Measurements from ENCODE around the gene MYRIP.
"Not testable (repeated sequence)": the region's sequence is repeated elsewhere in the genome, so short reads cannot be mapped to it uniquely, and the experiment has no call there.

The MYRIP gene

DNA sequence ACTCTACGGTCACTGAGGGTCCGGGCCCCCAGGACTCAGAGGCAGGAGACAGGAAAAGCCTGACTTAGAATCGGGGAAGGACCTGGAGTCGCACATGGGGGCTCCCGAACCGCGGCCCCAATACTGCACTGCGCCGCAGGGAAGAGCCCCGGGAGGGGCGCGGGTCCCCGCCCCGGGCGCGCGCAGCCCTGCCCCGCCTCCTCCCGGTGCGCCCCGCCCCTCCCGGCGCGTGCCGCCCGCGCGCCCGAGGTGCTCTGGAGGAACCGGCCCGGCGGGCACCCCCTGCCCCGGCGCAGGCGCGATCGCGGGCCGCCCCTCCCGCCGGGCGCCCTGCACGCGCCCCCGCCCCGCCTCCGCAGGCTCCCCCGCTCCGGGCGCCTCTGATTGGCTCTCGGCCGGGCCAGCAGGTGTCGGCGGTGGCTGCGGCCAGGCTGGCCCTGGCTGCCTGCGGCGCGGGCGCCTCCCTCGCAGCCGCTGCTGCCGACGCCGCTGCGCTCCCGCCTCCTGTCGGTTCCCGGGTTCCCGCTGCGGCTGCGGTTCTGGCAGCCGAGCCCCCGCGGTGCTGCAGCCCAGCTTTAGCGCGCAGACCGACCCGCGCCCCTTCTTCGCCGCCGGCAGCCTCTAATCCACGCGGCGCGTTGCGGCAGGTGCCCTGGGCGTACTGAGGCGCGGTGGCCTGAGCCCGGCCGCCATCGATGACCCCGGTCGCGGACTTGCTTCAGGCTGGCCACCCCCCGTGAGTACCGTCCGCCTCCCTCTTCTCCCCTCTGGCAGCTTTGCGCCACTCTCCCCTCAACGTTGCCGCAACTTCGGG is at the start of gene MYRIP:
Gene MYRIP, plus strand, starts transcription at position 429 of the 814 bp plus-strand sequence. CDS start 91,208 bp downstream, outside the sequence.
- DNase-seq (ENCODE audit: low spot score), result no peak

DNA sequence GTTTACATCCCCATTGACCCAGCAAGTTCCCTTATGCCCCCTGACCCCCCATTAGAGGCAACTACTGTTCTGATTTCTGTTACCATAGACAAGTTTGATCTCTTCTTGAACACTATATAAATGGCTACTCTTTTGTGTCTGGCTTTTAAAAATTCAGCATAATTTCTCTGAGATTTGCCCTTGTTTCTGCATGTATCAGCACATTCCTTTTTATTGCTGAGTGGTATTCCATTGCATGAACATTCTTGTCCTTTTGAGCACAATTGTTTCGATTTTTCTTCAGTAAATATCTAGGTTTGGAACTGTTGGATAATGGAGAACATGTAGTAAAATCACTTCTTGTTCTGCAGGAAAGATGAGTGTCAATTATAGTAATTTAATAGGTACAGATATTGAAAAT is 49.1 kb upstream of the MYRIP start:
- DNase-seq (ENCODE audit: low spot score), result no peak

DNA sequence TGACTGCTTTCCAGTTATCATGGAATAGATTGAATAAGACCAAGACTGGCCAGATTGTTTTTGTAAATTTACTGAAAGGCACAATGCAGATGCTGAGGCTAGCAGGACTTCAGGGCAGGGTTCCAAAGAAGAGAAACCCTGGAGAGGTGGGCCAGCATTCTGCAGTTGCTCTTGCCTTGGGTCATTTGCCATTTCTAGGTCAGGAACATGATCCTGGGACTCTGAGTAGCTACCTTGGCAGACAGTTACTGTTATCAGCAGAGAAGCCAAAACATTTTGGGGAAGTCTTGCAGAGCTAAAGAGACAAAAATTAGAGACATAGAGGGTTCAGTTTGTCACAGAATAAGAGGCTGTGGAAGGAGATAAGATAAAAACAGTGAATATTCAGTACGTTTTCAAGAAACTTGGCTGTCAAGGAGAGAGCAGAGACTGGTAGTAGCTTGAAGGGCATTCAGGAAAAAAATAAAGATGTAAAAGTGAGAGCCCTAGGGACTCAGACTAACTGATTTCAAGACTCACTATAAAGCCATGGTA is 46.8 kb upstream of the MYRIP start:
- no peak for DNase-seq (ENCODE audit: low spot score)

DNA sequence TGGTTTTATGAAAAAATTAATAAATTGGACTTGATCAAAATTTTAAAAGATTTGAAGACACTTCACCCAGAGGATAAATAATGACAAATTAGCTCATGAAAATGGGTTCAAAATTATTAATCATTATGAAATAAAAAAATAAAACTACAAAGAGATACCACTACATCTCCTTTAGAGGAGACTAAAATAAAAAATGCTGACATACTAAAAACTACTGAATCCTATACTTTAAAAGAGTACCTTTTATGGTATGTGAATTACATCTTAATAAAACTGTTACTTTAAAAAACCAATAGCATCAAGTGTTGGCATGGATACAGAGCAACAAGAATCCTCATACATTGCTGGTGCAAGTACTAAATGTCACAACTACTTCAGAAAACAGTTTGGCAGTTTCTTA is 46.0 kb upstream of the MYRIP start:
- no peak for DNase-seq (ENCODE audit: low spot score)

DNA sequence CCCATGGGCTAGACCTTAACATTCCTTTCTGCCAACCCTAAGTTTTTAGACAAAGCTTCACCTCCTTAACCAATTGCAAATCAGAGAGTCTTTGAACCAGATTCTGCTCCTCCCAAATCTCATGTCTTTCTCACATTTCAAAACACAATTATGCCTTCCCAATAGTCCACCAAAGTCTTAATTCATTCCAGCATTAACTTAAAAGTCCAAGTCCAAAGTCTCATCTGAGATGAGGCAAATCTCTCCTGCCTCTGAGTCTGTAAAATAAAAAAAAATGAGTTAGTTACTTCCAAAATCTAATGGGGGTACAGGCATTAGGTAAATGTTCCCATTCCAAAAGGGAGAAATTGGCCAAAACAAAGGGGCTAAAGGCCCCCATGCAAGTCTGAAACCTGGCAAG is 43.8 kb upstream of the MYRIP start:
- DNase-seq (ENCODE audit: low spot score), result no peak

DNA sequence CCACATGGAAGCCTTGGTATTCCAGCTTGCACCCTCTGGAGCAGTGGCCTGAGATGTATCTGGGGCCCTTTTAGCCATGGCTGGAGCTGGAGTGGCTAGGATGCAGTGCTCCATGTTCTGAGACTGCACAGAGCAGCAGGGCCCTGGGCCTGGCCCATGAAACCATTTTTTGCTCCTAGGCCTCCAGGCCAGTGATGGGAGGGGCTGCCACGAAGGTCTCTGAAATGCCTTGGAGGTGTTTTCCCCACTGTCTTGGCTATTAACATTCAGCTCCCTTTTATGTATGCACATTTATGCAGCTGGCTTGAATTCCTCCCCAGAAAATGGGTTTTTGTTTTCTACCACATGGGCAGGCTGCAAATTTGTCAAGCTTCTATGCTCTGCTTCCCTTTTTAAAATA is 43.0 kb upstream of the MYRIP start:
- DNase-seq (ENCODE audit: low spot score), result no peak

DNA sequence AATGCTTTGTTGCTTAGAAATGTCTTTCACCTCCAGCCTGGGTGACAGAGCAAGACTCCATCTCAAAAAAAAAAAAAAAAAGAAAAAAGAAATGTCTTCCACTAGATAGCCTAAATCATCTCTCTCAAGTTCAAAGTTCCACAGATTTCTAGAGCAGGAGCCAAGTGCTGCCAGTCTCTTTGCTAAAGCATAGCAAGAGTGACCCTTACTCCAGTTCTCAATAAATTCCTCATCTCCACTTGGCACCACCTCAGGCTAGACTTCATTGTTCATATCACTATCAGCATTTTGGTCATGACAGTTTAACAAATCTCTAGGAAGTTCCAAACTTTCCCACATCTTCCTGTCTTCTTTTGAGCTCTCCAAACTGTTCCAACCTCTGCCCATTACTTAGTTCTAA is 42.5 kb upstream of the MYRIP start:
- DNase-seq (ENCODE audit: low spot score), result not testable (repeated sequence)

DNA sequence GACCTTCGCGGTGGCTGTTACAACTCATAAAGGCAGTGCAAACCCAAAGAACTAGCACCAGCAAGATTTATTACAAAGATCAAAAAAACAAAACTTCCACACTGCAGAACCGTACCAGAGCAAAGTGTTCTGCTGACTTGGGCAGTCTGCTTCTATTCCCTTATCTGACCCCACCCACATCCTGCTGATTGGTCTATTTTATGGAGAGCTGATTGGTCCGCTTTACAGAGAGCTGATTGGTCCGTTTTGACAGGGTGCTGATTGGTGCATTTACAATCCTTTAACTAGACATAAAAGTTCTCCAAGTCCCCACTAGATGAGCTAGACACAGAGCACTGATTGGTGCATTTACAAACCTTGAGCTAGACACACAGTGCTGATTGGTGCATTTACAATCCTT is 31.2 kb upstream of the MYRIP start:
- not testable (repeated sequence) for DNase-seq (ENCODE audit: low spot score)

DNA sequence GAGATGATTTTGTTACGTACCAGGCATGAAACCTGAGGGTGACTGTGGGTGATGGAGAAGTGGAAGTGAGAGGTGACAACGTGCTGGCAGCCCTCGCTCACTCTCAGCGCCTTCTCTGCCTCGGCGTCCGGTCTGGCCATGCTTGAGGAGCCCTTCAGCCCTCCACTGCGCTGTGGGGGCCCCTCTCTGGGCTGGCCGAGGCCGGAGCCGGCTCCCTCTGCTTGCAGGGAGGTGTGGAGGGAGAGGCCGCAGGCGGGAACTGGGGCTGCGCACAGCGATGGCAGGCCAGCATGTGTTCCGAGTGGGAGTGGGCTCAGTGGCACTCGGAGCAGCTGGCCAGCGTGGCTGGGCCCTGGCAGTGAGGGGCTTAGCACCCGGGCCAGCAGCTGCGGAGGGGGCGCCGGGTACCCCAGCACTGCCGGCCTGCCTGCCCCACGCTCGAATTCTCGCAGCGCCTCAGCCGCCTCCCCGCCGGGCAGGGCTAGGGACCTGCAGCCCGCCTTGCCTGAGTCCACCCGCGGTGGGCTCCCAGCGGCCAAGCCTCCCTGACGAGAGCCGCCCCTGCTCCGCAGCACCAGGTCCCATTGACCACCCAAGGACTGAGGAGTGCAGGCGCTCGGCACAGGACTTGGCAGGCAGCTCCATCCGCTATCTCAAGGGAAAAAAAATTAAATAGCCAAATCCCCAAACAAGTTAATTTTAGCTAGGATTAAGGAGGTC is 29.7 kb upstream of the MYRIP start:
- no peak for DNase-seq (ENCODE audit: low spot score)

DNA sequence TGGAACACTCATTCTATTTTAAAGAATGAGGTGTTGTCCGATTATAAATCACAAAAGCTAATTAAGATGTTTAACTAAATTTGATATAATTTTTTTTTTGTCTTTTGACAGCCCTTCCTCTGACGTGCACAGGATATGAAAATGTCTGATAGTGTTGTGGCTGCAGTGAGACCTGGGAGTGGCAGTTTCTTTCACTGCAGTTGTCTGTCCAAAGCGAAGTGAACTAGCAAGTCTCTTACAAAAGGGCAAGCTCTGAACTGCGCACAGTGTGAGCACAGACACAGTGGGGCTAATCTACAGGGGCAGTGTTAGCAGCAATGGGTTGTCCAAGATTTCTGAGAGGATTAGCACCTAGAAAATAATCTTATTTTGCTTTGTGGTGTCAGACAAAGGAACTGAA is 29.1 kb upstream of the MYRIP start:
- DNase-seq (ENCODE audit: low spot score), result no peak

DNA sequence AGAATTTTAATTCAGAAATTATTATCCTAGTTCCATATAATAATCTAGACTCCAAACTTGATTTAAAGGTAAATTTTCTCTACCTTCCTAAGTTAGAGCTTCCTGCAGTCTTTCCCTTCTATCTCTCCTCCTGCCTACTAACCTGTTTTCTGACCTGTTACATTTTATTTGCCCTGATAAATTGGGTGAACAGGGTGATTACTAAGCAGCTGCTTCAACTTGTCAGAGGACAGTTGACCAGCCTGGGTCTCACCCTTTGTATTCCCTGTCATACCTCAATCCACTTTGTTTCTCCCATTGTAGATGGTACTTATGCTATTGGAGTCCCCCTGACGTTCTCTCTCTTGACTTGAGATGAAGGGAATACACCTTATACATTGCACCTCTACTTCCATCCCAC is 28.4 kb upstream of the MYRIP start:
- DNase-seq (ENCODE audit: low spot score), result no peak

DNA sequence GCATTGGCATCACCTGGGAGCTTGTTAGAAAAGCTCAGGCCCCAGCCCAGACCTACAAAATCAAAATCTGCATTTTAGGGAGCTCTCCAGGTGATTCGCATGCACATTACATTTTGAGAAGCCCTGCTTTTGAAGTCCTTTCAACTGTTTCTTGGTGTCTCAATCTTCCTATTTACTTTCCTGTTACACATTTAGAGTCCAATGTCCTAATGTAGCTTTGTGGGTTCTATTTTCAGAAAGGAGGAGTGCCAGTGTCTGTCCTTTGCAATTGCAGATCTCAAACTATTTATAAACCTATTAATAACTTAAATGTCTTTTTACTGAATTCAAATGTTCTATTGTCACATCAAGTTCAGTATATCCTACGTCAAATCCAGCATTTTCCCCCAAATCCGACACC is 27.8 kb upstream of the MYRIP start:
- DNase-seq (ENCODE audit: low spot score), result no peak

DNA sequence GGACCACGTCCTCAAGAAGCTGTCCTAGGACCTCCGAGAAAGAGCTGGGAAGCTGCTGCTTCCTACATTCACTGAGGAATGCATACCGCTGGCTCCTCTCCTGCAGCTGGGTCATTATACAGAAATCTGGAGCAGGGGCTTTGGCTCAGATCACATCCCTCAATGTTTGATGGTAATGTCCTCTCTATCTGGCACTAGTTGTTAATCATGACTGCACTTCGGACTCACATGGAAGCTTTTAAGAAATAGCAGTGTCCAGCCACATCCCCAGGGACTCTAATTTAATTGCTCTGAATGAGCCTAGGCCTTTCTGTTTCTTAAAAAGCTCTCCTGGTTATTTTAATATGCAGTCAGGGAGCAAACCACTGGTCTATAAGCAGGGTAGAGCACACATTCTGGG is 25.7 kb upstream of the MYRIP start:
- DNase-seq (ENCODE audit: low spot score), result no peak

DNA sequence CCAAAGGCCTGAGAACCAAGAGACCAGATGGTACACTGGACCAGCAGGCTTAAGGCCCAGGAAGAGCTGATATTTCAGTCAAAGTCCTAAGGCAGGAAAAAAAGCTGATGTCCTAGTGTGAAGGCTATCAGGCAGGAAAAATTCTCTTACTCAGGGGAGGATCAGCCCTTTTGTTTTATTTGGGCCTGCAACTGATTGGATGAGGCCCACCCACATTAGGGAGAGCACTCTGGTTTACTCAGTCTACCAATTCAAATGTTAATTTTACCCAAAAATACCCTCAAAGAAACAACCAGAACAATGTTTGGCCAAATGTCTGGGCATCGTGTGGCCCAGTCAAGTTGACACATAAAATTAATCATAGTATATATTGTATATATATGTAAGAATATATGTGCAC is 24.5 kb upstream of the MYRIP start:
- DNase-seq (ENCODE audit: low spot score), result no peak

DNA sequence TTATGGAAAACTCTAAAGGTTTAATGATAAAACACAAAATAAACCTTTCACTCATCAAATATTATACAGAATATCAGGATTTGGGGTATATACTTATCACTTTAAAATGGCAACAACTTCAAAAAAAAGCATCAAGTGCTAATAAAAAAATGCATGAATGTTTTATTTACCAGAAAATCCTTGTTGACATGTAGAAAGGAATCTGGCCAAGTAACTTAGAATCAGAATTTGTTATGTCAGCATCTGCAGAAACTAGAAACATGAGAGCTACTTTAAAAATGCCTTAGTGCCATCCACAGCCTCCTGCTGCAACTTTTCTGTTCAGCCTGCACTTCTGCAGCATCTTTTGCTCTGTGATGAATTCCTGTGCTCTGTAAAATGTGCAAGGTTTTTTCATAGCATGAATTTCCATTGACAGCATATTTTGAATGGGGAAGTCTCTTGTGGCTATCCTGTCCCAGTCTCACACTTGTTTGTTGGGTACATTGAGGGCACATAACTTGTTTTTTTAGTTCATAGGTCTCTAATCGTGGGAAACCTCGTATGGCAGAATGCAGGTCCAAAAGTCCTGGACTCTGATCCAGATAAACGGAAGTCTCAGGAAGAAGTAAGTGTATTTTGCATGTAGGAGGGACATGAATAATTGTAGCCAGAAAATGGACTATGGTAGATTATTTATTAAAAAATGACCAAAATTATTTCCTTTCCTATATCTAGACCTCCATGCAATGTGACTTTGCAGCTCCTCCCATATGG is 21.1 kb upstream of the MYRIP start:
- DNase-seq (ENCODE audit: low spot score), result no peak

DNA sequence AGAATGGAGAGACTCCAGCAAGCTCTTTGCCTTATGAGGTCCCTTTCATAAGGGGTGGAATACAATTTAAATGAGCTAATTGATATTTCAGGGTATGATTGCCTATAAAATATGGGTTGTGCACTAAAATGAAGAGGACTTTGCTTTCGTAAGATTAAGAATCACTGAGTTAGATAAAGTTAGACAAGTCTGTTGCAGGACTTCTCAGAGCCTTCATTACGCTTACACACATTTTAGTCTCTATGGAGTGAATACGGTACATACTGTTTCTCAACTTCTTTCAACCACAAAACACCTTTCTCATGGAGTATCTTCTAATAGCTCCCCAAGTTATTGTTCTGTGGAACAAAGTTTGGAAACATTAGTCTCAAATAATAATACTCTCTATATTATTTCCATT is 17.8 kb upstream of the MYRIP start:
- no peak for DNase-seq (ENCODE audit: low spot score)

DNA sequence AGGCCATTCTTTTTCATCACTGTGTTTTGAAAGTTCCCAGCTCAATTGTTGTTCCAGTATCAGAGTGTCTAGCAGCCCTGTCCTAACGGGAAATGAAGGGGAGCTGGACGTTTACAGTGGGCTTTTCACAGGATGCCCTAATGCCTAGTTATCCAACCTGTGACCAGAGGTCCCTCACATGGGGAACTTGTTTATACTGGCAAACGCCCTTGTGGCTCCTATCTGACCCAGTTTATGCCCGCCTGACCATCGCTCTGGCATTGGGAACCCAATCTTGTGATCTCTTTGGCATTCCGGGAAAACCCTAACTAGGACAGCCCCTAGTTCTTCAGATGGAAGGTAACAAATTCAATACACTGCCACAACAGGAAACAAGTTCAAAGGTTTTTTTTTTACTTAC is 14.5 kb upstream of the MYRIP start:
- DNase-seq (ENCODE audit: low spot score), result no peak

DNA sequence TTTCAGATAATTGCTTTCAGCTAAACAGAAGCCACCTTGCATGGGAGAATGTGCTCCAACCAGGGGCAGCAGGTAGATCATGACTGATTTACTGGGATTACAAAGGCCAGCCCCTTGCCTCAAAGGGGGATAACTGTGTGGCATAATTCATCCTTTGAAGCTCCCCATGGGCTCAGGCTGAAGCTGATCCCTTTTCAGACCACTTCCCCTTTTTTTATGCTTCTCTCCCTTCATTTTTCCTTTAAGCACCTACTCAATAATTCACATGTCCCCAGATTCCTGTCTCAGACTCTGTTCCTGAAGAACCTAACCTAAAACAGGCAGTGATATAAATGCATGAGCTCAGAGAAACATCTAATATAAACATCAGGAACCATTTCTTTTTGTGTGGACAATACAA is 8.2 kb upstream of the MYRIP start:
- DNase-seq (ENCODE audit: low spot score), result no peak

DNA sequence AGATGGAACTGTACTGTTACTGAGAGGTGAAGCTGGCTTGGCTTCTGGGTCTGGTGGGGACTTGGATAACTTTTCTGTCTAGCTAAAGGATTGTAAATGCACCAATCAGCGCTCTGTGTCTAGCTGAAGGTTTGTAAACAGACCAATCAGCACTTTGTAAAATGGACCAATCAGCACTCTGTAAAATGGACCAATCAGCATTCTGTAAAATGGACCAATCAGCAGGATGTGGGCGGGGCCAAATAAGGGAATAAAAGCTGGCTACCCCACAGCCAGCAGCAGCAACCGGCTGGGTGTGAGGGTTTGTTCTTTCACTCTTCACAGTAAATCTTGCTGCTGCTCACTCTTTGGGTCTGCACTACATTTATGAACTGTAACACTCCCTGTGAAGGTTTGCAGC is 6.9 kb upstream of the MYRIP start:
- DNase-seq (ENCODE audit: low spot score), result not testable (repeated sequence)

DNA sequence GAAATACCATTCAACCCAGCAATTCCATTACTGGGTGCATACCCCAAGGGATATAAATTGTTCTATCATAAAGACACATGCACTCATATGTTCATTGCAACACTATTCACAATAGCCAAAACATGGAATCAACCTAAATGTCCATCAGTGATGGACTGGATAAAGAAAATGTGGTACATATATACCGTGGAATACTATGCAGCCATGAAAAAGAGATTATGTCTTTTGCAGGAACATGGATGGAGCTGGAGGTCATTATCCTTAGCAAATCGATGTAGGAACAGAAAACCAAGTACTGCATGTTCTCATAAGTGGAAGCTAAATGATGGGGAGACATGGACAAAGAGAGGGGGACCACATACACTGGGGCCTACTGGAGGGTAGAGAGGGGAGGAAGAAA is 5.5 kb upstream of the MYRIP start:
- DNase-seq (ENCODE audit: low spot score), result no peak

DNA sequence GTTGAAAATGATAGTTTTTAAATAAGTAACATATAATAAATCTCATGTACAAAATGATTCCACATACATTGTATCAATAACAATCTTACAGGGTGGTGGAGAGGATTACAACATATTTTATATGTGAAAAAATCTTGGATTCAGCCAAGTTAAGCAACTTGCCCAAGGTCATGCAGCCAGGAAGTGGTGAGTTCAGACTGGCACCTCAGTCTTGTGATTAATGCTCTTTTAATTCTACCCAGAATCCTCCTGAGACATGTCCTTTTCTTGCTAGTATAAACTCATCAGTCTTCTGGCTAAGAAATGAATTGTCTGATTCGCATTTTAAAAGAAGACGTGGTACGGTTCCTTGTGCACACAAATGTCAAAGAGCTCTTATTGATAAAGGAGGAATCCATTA is 4.5 kb upstream of the MYRIP start:
- no peak for DNase-seq (ENCODE audit: low spot score)

DNA sequence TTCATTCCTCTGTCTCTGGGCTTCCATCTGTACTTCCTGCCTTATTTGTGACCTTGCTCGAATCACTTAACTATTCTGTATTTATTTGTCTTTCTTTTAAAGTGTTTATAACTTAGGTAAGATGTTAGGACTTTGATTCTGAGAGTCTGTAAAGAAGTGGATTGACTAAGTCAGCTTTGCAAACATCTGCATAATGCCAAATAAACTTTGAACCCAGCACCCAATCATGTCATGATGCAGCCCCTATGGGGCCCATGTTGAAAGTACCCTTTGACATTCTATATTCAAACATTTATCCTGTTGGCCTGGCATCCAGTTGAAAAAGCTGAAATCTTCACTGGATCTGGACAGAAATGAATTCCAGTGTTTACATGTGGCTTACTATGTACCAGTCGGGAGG is 3.8 kb upstream of the MYRIP start:
- DNase-seq (ENCODE audit: low spot score), result no peak

DNA sequence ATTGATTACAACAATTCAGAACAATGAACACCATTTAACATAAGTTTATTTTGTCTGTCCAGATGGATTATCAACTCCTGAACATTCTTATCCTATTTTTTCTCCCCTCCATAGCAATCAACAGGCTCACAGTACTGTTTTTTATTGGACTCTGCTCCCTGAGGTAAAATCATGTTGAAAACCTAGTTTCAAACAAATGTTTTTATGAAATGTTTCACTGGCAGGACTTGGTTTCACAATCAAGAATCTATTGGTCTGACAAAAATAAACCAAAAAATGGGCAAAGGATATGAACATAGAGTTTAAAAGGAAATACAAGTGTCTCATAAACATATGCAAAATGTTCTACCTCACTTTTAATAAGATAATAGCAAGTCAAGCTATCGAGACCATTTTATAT is 2.6 kb upstream of the MYRIP start:
- no peak for DNase-seq (ENCODE audit: low spot score)
